Transverse colon (tissue), 4 donors: Measurements from ENCODE around the gene APOB. TPM values are rescaled to one million over a fixed set of nuclear protein-coding genes. Genes with fewer than 3 reads are reported as not detected.

Source experiments
- DNase-seq: peaks from one replicate; pipeline ENCODE4 v3.0.0-alpha.2; 2019
- H3K27ac ChIP-seq, 4 donors: fragments of 200-600 bp; sonication (generic); 2 replicates each; pipeline ENCODE4 v1.5.1; 2016 to 2018; ENCODE audit warnings: inconsistent platforms in 4 of 4
- H3K27me3 ChIP-seq: fragments of 200-600 bp; sonication (generic); 2 replicates; pipeline ENCODE4 v1.5.1; 2017; ENCODE audit warnings: inconsistent platforms
- H3K36me3 ChIP-seq, 4 donors: fragments of 200-600 bp; sonication (generic); 2 replicates each; pipeline ENCODE4 v1.5.1; 2017 to 2019; ENCODE audit warnings: inconsistent platforms in 4 of 4
- H3K4me1 ChIP-seq, 4 donors: fragments of 200-600 bp; sonication (generic); 2 replicates each; pipeline ENCODE4 v1.5.1; 2017 to 2020; ENCODE audit warnings: inconsistent platforms in 4 of 4
- H3K4me3 ChIP-seq, 4 donors: fragments of 200-600 bp; sonication (generic); 1 replicate in 1 of 4; 2 replicates in 3 of 4; pipeline versions ENCODE4 v1.5.1 to v1.6.1; 2017 to 2019; ENCODE audit warnings: inconsistent platforms in 4 of 4
- H3K9me3 ChIP-seq, 2 donors: fragments of 200-600 bp; sonication (generic); 2 replicates each; pipeline ENCODE4 v1.5.1; 2017 to 2019; ENCODE audit warnings: inconsistent platforms in 2 of 2
- CTCF ChIP-seq, 5 experiments: fragments of 200-600 bp in 3 of 5; fragments of 450-650 bp in 2 of 5; sonication (generic) in 3 of 5; IDR thresholded peaks; 1 replicate in 2 of 5; 2 replicates in 3 of 5; pipeline ENCODE4 v1.5.1; 2016 to 2017; ENCODE audit warnings: antibody characterized with exemption in 5 of 5, inconsistent platforms in 3 of 5, mild to moderate bottlenecking in 2 of 5, moderate library complexity in 1 of 5
- EP300 ChIP-seq: sonication (generic); formaldehyde crosslinking; IDR thresholded peaks from one replicate; pipeline ENCODE4 v1.6.1; 2017; ENCODE audit warnings: antibody characterized with exemption, low read depth
- POLR2A ChIP-seq: fragments of 450-650 bp; IDR thresholded peaks from one replicate; pipeline ENCODE4 v1.6.1; 2016; ENCODE audit warnings: antibody characterized with exemption, mild to moderate bottlenecking, moderate library complexity
- POLR2AphosphoS5 ChIP-seq, 3 donors: sonication (generic); formaldehyde crosslinking; IDR thresholded peaks; one replicate each; pipeline ENCODE4 v1.6.1; 2016; ENCODE audit warnings: antibody characterized with exemption in 3 of 3
- WGBS, 2 donors: methylation state at CpG; one replicate each; pipeline ENCODE4 v1.1.5; 2018; ENCODE audit warnings: low coverage in 1 of 2; 5-methylcytosine and 5-hydroxymethylcytosine counted together
- in situ Hi-C, 4 donors: fragments of 200-750 bp; cut with MboI; loops; one replicate each; pipeline versions ENCODE4 v1.15.0 to v1.15.1; 2017; ENCODE audit warnings: low sequenced_read_pairs in 3 of 4, low pct_ligation_motif_present in 1 of 4, low pct_unique_long_range_greater_than_20kb in 1 of 4
- intact Hi-C: fragments of 100-400 bp; cut with DNase I; formaldehyde crosslinking; loops from one replicate; pipeline ENCODE4 v1.15.1; 2023; ENCODE audit warnings: low total_unique reads
- total RNA-seq, 4 donors: library from RNA; depleted of rRNA; stranded (reverse); fragments of >200 nt; gene quantifications; one replicate each; pipeline ENCODE4 v1.1.0, GENCODE V29; 2016

APOB gene
- total RNA-seq, 4 donors from 2014 or later, result 0.55 to 0.95 (median 0.67) TPM

DNA sequence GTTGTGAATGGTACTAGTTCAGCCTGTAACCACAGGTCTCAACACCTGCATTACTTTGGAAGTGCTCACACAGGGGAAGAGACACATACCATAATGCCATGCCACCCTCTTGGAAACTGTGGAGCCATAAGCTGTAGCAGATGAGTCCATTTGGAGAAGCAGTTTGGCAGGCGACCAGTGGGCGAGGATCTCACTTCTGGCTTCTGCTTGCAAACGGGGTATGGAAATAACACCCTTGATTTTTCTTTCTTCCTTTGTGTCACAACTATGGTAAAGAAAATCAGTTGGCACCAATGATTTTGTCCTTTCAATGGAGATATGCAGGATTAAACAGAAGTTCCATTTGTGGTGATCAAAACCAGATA lies 28.6 kb downstream of the APOB start:
- H3K36me3 ChIP-seq, result no peaks in the 10 kb centered on the region
- H3K4me1 ChIP-seq, result no peaks in the 10 kb centered on the region
- no peak overlapping the region for H3K27ac ChIP-seq
- WGBS, 2 donors, result 80 to 94% methylated on average over 3 of the region's 3 CpGs
- in situ Hi-C loops (loop anchor here in 1 of 4 donors (25.0 kb wide), 1 partner anchor 97 kb away; the partner anchor contains the start of gene TDRD15), intact Hi-C loops (no loop called here)
- H3K4me3 ChIP-seq, result no peak overlapping the region
- H3K9me3 ChIP-seq, result no peaks in the 10 kb centered on the region
- H3K27me3 ChIP-seq, result no peaks in the 10 kb centered on the region
- no peak for DNase-seq
- TF ChIP-seq POLR2A (no peak), POLR2AphosphoS5 (IDR thresholded peaks at IDR 0.05) (no peak), CTCF (IDR thresholded peaks at IDR 0.05) (no peak), EP300 (no peak)

DNA sequence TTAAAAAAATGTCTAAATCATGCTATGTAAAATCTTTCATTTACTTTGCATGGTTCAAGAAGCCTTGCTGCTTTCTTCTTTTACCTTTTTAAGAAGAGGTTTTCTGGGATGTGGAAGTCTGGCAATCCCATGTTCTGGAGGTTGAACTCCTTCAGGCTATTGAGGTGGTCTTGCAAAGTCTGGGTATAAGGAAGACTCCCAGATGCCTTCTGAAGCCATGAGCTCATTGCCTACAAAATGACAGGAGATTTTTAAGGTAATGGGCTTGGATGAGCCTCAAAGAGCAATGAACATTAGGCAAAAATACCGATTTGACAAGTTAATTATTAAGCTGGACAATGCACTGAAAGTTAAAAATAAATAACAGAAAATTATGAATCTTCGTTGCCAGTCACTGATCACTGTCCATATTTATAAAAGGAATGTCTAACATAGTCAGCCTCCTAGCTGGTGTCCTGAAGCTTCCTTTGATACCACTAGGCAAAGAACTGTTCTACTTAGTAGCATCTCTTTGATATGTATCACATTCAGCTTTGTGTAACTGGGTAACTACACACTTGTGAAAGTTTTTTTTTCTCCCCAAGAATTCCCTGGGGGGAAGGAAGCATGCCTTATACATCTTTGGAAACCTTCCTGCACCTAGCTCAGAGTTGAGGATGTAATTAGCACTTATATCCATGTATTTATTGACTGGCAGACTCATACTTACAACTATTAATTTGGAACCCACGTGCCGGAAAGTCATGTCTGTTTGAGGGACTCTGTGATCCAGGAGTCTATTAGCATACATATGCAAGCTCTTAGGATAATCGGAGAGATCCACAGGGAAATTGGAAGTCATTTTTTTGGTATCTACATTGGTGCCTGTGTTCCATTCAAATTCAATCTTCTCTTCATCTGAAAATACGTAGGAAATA lies 29.3 kb downstream of the APOB start:
- Histone ChIP-seq H3K27me3 (no peaks in the 10 kb centered on the region), H3K27ac (no peak overlapping the region), H3K36me3 (no peaks in the 10 kb centered on the region), H3K9me3 (no peaks in the 10 kb centered on the region), H3K4me1 (no peaks in the 10 kb centered on the region), H3K4me3 (no peak overlapping the region)
- in situ Hi-C loops (loop anchor here in 1 of 4 donors (25.0 kb wide), 1 partner anchor 98 kb away; the partner anchor contains the start of gene TDRD15), intact Hi-C loops (no loop called here)
- no peak for DNase-seq
- no peak for TF ChIP-seq POLR2A
- TF ChIP-seq CTCF (IDR thresholded peaks at IDR 0.05), result no peak
- TF ChIP-seq POLR2AphosphoS5 (IDR thresholded peaks at IDR 0.05), result no peak
- no peak for TF ChIP-seq EP300
- 60 to 75% methylated on average over 6 of the region's 6 CpGs for WGBS, 2 donors

- in situ Hi-C loops, result loop anchor here in 1 of 4 donors (25.0 kb wide), 1 partner anchor 99 kb away; the partner anchor contains the start of gene TDRD15
- H3K4me1 ChIP-seq, result no peaks in the 10 kb centered on the region
- 68 to 84% methylated on average over 5 to 8 of the region's 8 CpGs for WGBS, 2 donors
Measured at GRCh38 chr2:21013043-21013816, 30.6 kb downstream of the APOB start.

More at GRCh38 chr2:21013043-21013816, 30.6 kb downstream of the APOB start:
- H3K4me3 ChIP-seq, result no peak overlapping the region
- DNase-seq, result no peak
- H3K9me3 ChIP-seq, result no peaks in the 10 kb centered on the region
- H3K36me3 ChIP-seq, result no peaks in the 10 kb centered on the region
- intact Hi-C loops, result no loop called here
- no peaks in the 10 kb centered on the region for H3K27me3 ChIP-seq
- no peak overlapping the region for H3K27ac ChIP-seq
- no peak for TF ChIP-seq POLR2AphosphoS5 (IDR thresholded peaks at IDR 0.05)
- TF ChIP-seq EP300, result no peak
- no peak for TF ChIP-seq CTCF (IDR thresholded peaks at IDR 0.05)
- TF ChIP-seq POLR2A, result no peak
